GM19467 (cell line): ENCODE results near the gene RANBP3.

Experiments
- ATAC-seq: cut with Tn5 transposase; IDR thresholded peaks from one replicate; pipeline ENCODE4 v1.9.1; 2021; ENCODE audit warnings: mild to moderate bottlenecking, moderate library complexity; ENCODE audit not compliant: unreplicated experiment

RANBP3 gene

DNA sequence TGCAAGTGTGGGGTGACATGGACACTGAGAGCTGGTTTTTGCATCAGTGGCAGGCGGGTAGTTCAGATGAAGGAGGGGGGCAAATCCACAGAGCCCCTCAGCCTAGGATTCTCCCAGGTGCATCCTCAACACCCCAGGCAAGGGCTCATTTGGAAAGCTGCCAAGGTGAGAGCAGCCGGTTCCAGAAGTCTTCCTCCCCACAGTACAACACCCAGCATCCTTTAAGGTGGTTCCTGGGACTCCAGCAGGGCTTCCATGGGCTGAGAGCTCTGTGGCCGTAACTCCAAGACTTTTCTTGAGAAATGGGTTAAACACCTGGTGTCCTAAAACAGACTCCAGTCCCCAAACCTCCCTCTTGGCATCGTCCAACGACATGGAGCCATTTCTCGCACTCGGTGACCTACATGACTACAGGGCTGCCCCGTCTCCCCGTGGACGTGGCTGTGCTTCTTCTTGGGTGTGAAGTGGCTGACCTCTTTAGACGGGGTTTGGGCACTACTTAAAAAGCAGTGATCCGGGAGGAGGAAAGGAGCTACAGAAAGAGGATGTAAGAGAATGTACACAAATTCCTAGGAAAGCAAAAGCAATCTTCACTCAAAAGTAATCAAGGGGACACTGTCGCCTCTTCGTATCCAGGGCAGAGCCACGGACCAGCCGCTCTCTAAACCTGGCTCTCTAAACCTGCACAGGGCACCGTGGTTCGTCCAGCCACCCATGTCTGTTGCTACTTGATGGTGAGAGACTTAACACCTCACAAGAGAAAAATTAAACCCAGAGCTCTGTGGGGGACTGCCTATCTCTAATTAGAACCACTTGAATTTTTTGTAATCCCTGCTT is 25.5 kb downstream of the RANBP3 start:
- ATAC-seq, result no peak

GRCh38 chr19:5951338-5951861 is 26.5 kb downstream of the RANBP3 start:
- ATAC-seq, result no peak

DNA sequence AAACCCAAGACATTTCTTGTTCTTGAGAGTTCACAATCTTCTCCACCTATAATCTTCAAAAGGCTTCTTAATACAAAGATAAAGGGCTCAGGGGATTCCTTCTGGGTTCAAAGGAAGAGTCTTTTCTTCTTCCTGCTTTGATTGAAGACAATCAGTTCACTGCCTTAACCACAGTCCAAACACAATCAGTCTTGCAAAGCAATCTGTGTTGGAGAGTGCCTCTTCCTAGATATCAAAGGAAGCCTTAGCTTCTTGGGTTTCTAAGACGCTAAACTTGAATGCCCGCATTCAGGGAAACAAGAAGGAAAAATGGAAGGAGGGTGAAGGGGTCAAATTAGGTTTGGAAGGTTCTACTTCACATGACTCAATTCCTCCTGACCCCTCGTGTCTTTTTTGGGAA is 27.2 kb downstream of the RANBP3 start:
- ATAC-seq, result no peak

DNA sequence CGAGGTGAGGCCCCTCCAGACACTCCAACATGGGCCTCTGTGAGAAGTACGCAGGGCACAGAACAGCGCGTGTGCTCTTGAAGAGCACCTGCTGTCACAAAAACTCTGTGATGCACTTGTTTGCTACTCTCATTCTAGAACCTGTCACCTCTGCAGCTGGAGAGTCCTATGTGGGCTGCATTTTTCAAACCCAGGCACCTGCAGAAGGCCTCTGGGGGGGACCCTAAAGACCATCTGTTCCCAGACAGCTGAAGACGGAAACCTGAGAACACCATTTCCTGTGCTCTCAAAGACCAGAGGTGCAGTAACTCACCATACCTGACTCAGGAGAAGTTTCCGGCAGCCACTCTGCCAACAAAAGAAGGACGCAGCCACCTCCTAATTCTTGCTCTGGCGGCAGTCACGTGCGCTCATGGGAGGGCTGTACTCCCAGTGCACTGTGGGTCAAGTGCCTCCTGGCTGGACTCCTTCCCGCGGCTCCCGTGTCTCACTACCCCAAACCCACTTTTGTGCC is 28.1 kb downstream of the RANBP3 start:
- ATAC-seq, result no peak

GRCh38 chr19:5948752-5949564 is 29.0 kb downstream of the RANBP3 start:
- ATAC-seq, result no peak

DNA sequence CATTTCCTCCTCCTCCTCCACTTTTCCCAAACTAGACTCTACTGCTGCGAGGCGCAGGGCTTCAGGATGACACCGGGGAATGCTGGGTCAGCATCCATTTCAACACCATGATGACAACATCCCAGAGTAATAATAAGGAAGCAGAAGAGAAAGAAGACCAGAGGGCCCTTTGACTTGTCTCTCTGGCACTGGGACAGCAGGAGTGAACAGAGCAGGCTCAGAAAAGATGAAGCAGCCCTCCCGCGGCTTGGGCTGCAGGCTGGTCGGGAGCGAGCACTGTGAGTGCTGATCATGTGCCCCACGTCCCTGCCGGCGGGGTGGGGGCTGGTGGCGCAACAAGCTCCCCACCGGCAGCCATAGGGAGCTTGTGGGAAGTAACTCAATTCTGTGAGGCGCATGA is 30.5 kb downstream of the RANBP3 start:
- no peak for ATAC-seq

GRCh38 chr19:5943623-5944022 is 34.3 kb downstream of the RANBP3 start:
- no peak for ATAC-seq

DNA sequence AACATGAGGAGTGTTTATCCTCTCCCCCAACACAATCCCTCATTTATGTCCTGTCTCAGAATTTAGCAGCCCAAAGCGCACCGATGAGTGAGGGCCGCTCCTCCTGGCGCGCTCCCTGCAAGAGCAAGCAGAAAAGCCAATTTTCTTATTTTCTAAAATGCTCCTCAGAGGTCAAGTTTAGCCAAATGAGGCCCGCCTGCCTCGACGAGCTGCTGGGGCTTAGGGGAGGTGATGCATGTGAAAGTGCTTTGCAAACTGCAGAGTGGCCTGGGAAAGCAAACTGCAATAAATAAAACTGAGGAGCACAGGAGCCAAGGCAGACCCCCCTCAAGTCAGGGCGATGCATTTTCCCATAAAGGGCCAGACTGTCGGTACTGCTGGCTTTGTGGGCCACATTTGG is 34.9 kb downstream of the RANBP3 start:
- no peak for ATAC-seq

GRCh38 chr19:5941673-5942072 is 36.3 kb downstream of the RANBP3 start:
- ATAC-seq, result no peak

- no peak for ATAC-seq
Observed at GRCh38 chr19:5940260-5941208, 37.4 kb downstream of the RANBP3 start.

DNA sequence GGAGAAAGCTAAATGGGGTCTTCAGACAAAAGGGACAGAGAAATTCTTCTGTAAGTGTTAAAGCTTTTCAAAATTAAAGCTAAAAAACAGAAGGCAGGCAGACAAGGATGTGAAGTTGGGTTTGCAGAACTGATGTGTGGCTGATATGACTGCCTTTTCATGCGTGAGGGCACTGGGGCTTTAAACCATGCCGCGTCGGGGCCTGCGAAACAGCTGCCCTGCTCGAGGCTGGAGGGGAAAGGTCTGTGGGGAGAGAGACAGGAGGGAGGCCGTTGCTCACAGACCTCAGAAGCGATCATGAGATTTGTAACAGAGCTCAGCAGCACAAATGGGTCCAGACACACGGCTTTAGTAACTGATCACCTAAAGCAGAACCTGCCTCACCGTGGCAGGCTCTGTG is 40.4 kb downstream of the RANBP3 start:
- ATAC-seq, result no peak

GRCh38 chr19:5936292-5936592 is 41.7 kb downstream of the RANBP3 start:
- ATAC-seq, result no peak

GRCh38 chr19:5935473-5936291 is 42.3 kb downstream of the RANBP3 start:
- ATAC-seq, result no peak

- ATAC-seq, result no peak
Observed at GRCh38 chr19:5934774-5935472, 43.0 kb downstream of the RANBP3 start.

DNA sequence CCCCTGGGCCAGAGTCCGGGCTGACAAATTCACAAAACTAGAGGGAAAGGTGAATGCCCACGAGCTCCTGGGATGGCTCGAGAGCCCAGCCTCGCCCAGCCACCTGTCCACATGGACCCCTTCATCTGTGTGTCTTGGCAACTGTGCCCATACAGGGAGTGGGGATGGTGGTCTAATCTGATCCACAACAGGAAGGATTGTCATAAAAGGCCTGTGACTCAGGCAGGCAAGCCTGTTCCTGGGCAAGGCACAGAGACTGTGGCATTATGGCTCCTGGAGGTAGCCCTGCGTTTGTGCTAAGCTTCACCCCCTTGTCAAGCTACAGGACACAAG is 43.9 kb downstream of the RANBP3 start:
- ATAC-seq, result no peak

DNA sequence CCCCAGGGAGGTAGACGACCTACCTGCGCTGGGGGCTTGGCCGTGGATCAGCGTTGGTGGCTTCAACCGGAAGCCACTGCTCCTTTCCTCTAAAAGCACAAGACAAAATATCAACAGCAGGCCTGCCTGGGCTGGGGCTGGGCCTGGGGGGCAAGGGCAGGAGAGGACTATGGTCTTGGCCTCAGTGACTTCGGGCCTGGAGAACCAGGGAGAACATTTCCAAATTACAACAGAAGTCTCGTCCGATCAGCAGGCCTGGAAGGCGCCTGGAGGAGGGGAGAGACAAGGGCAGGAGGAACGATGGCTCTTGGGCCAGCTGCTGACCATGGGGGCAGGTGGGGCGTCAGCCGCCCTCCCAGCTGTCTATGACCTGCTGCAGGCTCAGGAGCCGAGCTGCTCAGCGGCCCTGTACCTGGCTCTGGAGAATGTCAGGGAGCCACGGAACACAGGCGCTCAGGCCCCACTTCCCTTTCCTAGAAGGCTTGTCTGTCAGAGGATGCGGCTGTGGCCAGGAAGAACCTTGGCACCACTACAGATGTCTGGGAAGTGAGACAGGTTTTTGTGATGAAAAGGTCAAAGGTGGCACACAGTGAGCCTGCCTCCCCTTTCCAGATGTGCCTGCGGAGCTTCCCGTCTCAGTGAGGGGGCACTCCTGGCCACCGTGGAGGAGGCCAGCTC is 44.4 kb downstream of the RANBP3 start:
- ATAC-seq, result no peak

DNA sequence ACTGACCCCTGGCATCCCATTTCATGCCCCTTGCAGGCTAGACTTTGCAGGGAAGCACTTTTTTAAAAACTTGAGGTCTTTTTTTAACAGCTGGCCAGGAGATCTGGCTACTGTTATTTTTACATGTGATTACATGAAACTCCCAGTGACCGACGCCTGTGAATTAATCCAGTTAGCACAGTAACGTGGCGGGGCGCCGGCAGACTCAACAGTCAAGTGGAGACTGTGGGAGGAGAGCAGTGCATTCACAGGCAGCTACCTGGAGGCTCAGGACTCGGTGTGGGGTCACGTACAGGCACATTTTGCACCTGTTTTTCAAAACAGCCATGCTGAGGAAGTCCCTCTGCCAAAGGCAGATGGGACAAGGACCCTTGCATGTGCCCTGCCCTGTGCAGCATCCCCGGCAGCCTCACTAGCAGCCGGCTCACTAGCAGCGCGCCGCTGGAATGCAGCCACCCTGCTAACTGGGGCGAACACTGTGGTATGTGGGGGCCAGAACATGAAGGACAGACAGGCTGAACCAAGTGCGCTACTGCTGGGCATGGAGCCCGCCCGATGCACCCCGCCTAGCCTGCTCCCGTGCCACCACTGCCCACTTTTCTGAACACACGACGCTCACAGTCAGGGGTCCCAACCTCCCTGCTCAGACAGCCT is 45.2 kb downstream of the RANBP3 start:
- ATAC-seq, result no peak

GRCh38 chr19:5932146-5932545 is 45.8 kb downstream of the RANBP3 start:
- ATAC-seq, result no peak
